H1 (cell line): ENCODE results near the gene TMEM238. TPM values are rescaled to one million over a fixed set of nuclear protein-coding genes. Genes with fewer than 3 reads are reported as not detected.

Experiments
- CTCF ChIA-PET: fragments of 300-600 bp; sonication (Branson Sonifier 250); formaldehyde crosslinking; loops from one replicate; lab custom pipeline; 2021; ENCODE audit not compliant: partially characterized antibody; lab: Charles Lee
- POLR2A ChIA-PET: fragments of 300-600 bp; sonication (Branson Sonifier 250); formaldehyde crosslinking; loops from one replicate; lab custom pipeline; 2021; ENCODE audit warnings: inconsistent platforms; ENCODE audit not compliant: partially characterized antibody; lab: Charles Lee
- DNase-seq, 2 experiments: peaks; one replicate each; pipeline versions ENCODE4 v3.0.0 to v3.0.0-alpha.2; 2010 to 2022; ENCODE audit warnings: low spot score in 2 of 2, low read depth in 1 of 2, mixed read lengths in 1 of 2
- FAIRE-seq: peaks from 2 replicates; lab custom pipeline; 2011; peaks lifted over from hg19 to GRCh38; lab: Jason Lieb, UNC
- H2AFZ ChIP-seq: 2 replicates; pipeline ENCODE4 v1.8.1; 2012; ENCODE audit warnings: low read length, inconsistent platforms
- H2AK5ac ChIP-seq: 2 replicates; pipeline ENCODE4 v1.6.1; 2013; ENCODE audit warnings: low read depth, low read length
- H2BK120ac ChIP-seq: replicated peaks from 2 replicates; pipeline ENCODE3; 2013; ENCODE audit warnings: low read depth, low read length, inconsistent platforms
- H2BK12ac ChIP-seq: 2 replicates; pipeline ENCODE4 v1.6.1; 2013; ENCODE audit warnings: low read depth, low read length
- H2BK15ac ChIP-seq: 2 replicates; pipeline ENCODE4 v1.6.1; 2013; ENCODE audit warnings: low read length
- H2BK20ac ChIP-seq: 2 replicates; pipeline ENCODE4 v1.6.1; 2013; ENCODE audit warnings: low read length
- H2BK5ac ChIP-seq: 2 replicates; pipeline ENCODE4 v1.6.1; 2013; ENCODE audit warnings: low read depth, low read length
- H3K14ac ChIP-seq: 2 replicates; pipeline ENCODE4 v1.6.1; 2013; ENCODE audit warnings: inconsistent platforms; ENCODE audit not compliant: insufficient read length
- H3K18ac ChIP-seq: 2 replicates; pipeline ENCODE4 v1.6.1; 2013; ENCODE audit warnings: low read length; ENCODE audit errors: extremely low read depth
- H3K23ac ChIP-seq: 2 replicates; pipeline ENCODE4 v1.6.1; 2013; ENCODE audit warnings: inconsistent platforms; ENCODE audit not compliant: insufficient read length
- H3K23me2 ChIP-seq: 2 replicates; pipeline ENCODE4 v1.6.1; 2013; ENCODE audit warnings: low read depth, low read length
- H3K27ac ChIP-seq: 2 replicates; pipeline ENCODE4 v1.6.1; 2011; ENCODE audit warnings: low read depth, low read length, inconsistent platforms
- H3K27me3 ChIP-seq, 4 experiments: replicated peaks in 1 of 4; 1 replicate in 1 of 4; 2 replicates in 3 of 4; pipeline versions ENCODE4 v1.6.1 to v1.8.1; 2011 to 2013; ENCODE audit warnings: low read length in 3 of 4, mild to moderate bottlenecking in 3 of 4, inconsistent platforms in 2 of 4, mixed read lengths in 2 of 4, moderate library complexity in 1 of 4; ENCODE audit not compliant: control insufficient read depth in 3 of 4, insufficient read depth in 3 of 4; ENCODE audit errors: extremely low read depth in 1 of 4
- H3K36me3 ChIP-seq, 4 experiments: 2 replicates each; pipeline versions ENCODE4 v1.6.1 to v1.8.1; 2011 to 2013; ENCODE audit warnings: mild to moderate bottlenecking in 4 of 4, low read length in 3 of 4, moderate library complexity in 2 of 4, control low read depth in 1 of 4, inconsistent platforms in 1 of 4; ENCODE audit not compliant: insufficient read depth in 4 of 4, control insufficient read depth in 2 of 4
- H3K4ac ChIP-seq: replicated peaks from 2 replicates; pipeline ENCODE3; 2013; ENCODE audit warnings: low read length, low read depth, mixed read lengths, inconsistent platforms; ENCODE audit not compliant: insufficient read length
- H3K4me1 ChIP-seq, 4 experiments: replicated peaks in 1 of 4; 1 replicate in 1 of 4; 2 replicates in 3 of 4; pipeline versions ENCODE4 v1.6.1 to v1.8.1; 2011 to 2013; ENCODE audit warnings: low read length in 3 of 4, inconsistent platforms in 2 of 4, mixed read lengths in 1 of 4; ENCODE audit not compliant: insufficient read depth in 4 of 4, control insufficient read depth in 3 of 4
- H3K4me2 ChIP-seq, 2 experiments: 2 replicates each; pipeline versions ENCODE4 v1.6.1 to v1.8.1; 2011 to 2013; ENCODE audit warnings: low read depth in 2 of 2, low read length in 2 of 2, control low read depth in 1 of 2, inconsistent platforms in 1 of 2, mild to moderate bottlenecking in 1 of 2; ENCODE audit not compliant: insufficient read depth in 1 of 2
- H3K4me3 ChIP-seq, 4 experiments: fragments of 200-600, 300-600 bp in 1 of 4; sonication (generic), shearing (Covaris generic), sonication (Bioruptor Twin) in 1 of 4; 2 replicates each; pipeline versions ENCODE4 v1.5.1 to v1.8.1; 2011 to 2016; ENCODE audit warnings: low read length in 4 of 4, low read depth in 3 of 4, control low read depth in 2 of 4, inconsistent platforms in 2 of 4, mild to moderate bottlenecking in 2 of 4, mixed read lengths in 1 of 4, moderate library complexity in 1 of 4; ENCODE audit not compliant: insufficient read depth in 2 of 4; ENCODE audit errors: extremely low read depth in 1 of 4
- H3K56ac ChIP-seq: replicated peaks from 2 replicates; pipeline ENCODE3; 2013; ENCODE audit warnings: low read depth, mild to moderate bottlenecking, mixed read lengths, low read length, inconsistent platforms; ENCODE audit not compliant: insufficient read length
- H3K79me1 ChIP-seq: 2 replicates; pipeline ENCODE4 v1.6.1; 2013; ENCODE audit warnings: low read depth, low read length, control low read depth
- H3K79me2 ChIP-seq, 2 experiments: 2 replicates each; pipeline versions ENCODE4 v1.6.1 to v1.8.1; 2012 to 2013; ENCODE audit warnings: low read length in 2 of 2, mild to moderate bottlenecking in 2 of 2, inconsistent platforms in 1 of 2; ENCODE audit not compliant: insufficient read depth in 2 of 2, control insufficient read depth in 1 of 2
- H3K9ac ChIP-seq, 4 experiments: replicated peaks in 1 of 4; 1 replicate in 1 of 4; 2 replicates in 3 of 4; pipeline versions ENCODE4 v1.6.1 to v1.8.1; 2011 to 2013; ENCODE audit warnings: low read depth in 3 of 4, low read length in 3 of 4, control low read depth in 2 of 4, mild to moderate bottlenecking in 2 of 4, moderate library complexity in 2 of 4, inconsistent platforms in 1 of 4; ENCODE audit errors: extremely low read depth in 1 of 4
- H3K9me3 ChIP-seq, 2 experiments: 2 replicates each; pipeline versions ENCODE4 v1.6.1 to v1.8.1; 2012 to 2013; ENCODE audit warnings: mild to moderate bottlenecking in 2 of 2, moderate library complexity in 2 of 2, control low read depth in 1 of 2, inconsistent platforms in 1 of 2, low read depth in 1 of 2, low read length in 1 of 2, mixed read lengths in 1 of 2; ENCODE audit not compliant: insufficient read depth in 2 of 2
- H4K20me1 ChIP-seq, 2 experiments: replicated peaks in 1 of 2; 2 replicates each; pipeline versions ENCODE3 to v1.8.1; 2011 to 2013; ENCODE audit warnings: inconsistent platforms in 2 of 2, low read length in 2 of 2, mild to moderate bottlenecking in 1 of 2; ENCODE audit not compliant: insufficient read depth in 2 of 2, control insufficient read depth in 1 of 2
- H4K5ac ChIP-seq: 2 replicates; pipeline ENCODE4 v1.6.1; 2013; ENCODE audit warnings: low read length, low read depth, mixed read lengths, inconsistent platforms; ENCODE audit not compliant: insufficient read length
- H4K8ac ChIP-seq: 2 replicates; pipeline ENCODE4 v1.8.0; 2013; ENCODE audit warnings: mild to moderate bottlenecking, moderate library complexity, low read length, inconsistent platforms; ENCODE audit not compliant: insufficient read depth; ENCODE audit errors: extremely low read depth
- H4K91ac ChIP-seq: replicated peaks from 2 replicates; pipeline ENCODE3; 2013; ENCODE audit warnings: low read length, mixed read lengths, inconsistent platforms; ENCODE audit not compliant: insufficient read length
- ASH2L ChIP-seq: fragments of 200-600, 300-600 bp; sonication (generic); IDR thresholded peaks from one replicate; pipeline ENCODE4 v1.7.1; 2017; ENCODE audit warnings: low read length
- BACH1 ChIP-seq: IDR thresholded peaks from 2 replicates; pipeline ENCODE4 v1.6.1; 2012; ENCODE audit warnings: low read length, improper control_type of control experiment
- GTF2F1 ChIP-seq: IDR thresholded peaks from 2 replicates; pipeline ENCODE4 v1.6.1; 2012; ENCODE audit warnings: low read depth, low read length, improper control_type of control experiment, borderline replicate concordance
- HDAC2 ChIP-seq, 2 experiments: fragments of 300-600 bp in 1 of 2; sonication (generic) in 1 of 2; IDR thresholded peaks; 2 replicates each; pipeline ENCODE4 v1.6.1; 2011 to 2012; ENCODE audit warnings: low read depth in 2 of 2, low read length in 2 of 2, mild to moderate bottlenecking in 2 of 2, moderate library complexity in 2 of 2, borderline replicate concordance in 1 of 2, inconsistent platforms in 1 of 2
- NANOG ChIP-seq: IDR thresholded peaks from 2 replicates; pipeline ENCODE4 v1.6.1; 2011; ENCODE audit warnings: low read length, low read depth, mild to moderate bottlenecking, inconsistent platforms; ENCODE audit not compliant: insufficient read depth, poor library complexity, severe bottlenecking
- RFX5 ChIP-seq: IDR thresholded peaks from 2 replicates; pipeline ENCODE4 v1.6.1; 2011; ENCODE audit warnings: low read depth, low read length, improper control_type of control experiment, borderline replicate concordance
- RXRA ChIP-seq: IDR thresholded peaks from 2 replicates; pipeline ENCODE4 v1.6.1; 2011; ENCODE audit warnings: low read depth, mild to moderate bottlenecking, low read length, moderate library complexity; ENCODE audit not compliant: insufficient read depth
- SP4 ChIP-seq: IDR thresholded peaks from 2 replicates; pipeline ENCODE4 v1.6.1; 2012; ENCODE audit warnings: low read length, inconsistent platforms
- SRF ChIP-seq: IDR thresholded peaks from 2 replicates; pipeline ENCODE4 v1.6.1; 2011; ENCODE audit warnings: mild to moderate bottlenecking, low read depth, low read length, moderate library complexity
- ZNF274 ChIP-seq: IDR thresholded peaks from 2 replicates; pipeline ENCODE4 v1.7.0; 2012; ENCODE audit warnings: low read length, borderline replicate concordance; ENCODE audit errors: extremely low read depth
- WGBS, 2 experiments: shearing (Covaris generic) in 1 of 2; methylation state at CpG; one replicate each; pipeline versions ENCODE4 v1.1.6 to v1.1.7; 2013 to 2015; ENCODE audit warnings: low lambda C conversion rate in 2 of 2, mixed read lengths in 2 of 2, inconsistent platforms in 1 of 2, low coverage in 1 of 2, missing lambda C conversion rate in 1 of 2; ENCODE audit not compliant: insufficient replicate concordance in 2 of 2, insufficient coverage in 1 of 2, insufficient read length in 1 of 2; ENCODE audit errors: extremely low coverage in 1 of 2, missing lambda C conversion rate in 1 of 2; 5-methylcytosine and 5-hydroxymethylcytosine counted together
- polyA plus RNA-seq, 7 experiments: library from polyadenylated mRNA; depleted of rRNA in 3 of 7; stranded (reverse) in 5 of 7; unstranded in 2 of 7; fragments of >200 nt in 5 of 7; fragments of 200-250 nt in 2 of 7; gene quantifications; 1 replicate in 5 of 7; 2 replicates in 1 of 7; 4 replicates in 1 of 7; pipeline versions ENCODE4 v1.2.1 to v1.2.3, GENCODE V29; 2011 to 2013; ENCODE audit warnings: missing spikeins in 2 of 7, mixed read lengths in 2 of 7
- total RNA-seq: library from RNA; stranded (reverse); fragmentation: NEBNext Ultra II Directional; extraction: Animal tissue kit (Norgen Biotek cat#: 25700); gene quantifications from 2 replicates; pipeline ENCODE4 v1.2.1, GENCODE V29; 2021

TMEM238 gene
- total and polyA plus RNA-seq, 2 of the 8 experiments (the other 6 are each of a cell fraction or from before 2014, with no cell fraction given) = 0.53 to 3.8 TPM

DNA sequence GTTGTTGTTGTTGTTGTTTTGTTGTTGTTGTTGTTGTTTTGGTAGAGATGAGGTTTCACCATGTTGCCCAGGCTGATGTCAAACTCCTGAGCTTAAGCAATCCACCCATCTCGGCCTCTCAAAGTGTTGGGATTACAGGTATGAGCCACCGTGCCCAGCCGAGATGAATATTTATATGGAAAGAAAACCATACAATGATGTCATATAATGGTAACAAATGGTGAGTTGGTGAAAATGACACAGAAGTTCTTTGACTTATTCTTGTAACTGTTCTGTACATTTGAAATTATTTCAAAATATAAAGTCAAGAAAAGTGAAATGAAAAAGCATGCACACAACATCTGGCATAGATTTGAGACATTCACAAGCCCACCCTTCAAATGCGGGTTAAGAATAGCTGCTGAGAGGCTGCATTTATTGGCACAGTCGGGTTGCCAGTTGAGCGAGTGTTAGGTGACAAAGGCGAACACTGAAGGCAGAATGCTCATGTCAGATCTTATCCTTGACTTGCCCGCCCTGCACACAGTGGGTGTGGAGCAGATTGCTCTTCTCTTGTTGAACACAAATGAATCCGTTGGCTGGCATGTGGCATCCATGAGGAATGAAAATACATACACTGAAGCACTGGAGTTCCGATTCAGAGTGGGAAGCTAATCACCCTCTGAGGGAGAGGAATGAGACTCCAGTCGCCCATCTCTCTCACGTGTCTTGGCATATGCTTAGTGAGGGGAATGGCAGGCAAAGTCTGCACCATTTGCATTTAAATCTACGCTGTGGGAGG, 39.3 kb upstream of the TMEM238 start:
- POLR2A ChIA-PET = interaction anchor here (34.6 kb wide), 1 partner anchor 29 kb away, joined by 874 read pairs; the partner anchor contains the start of genes RPL28, TMEM238 and UBE2S
- CTCF ChIA-PET = interaction anchor here (1.0 kb wide), 1 partner anchor 131 kb away, joined by 4 read pairs; no protein-coding TSS in a partner anchor

More for the DNA sequence above, 39.3 kb upstream of the TMEM238 start:
- Histone ChIP-seq H2BK15ac (no peak overlapping the region), H2BK20ac (no peak overlapping the region), H3K23me2 (no peaks in the 10 kb centered on the region), H4K20me1 (no peaks in the 10 kb centered on the region), H3K56ac (no peak overlapping the region), H4K5ac (no peak overlapping the region), H3K27me3 (peaks cover 0 to 9% (median under 1%) of the 10 kb centered on the region in 4 experiments; a peak in 1 of 7 replicates), H3K79me2 (no peaks in the 10 kb centered on the region), H4K91ac (no peak overlapping the region), H3K36me3 (no peaks in the 10 kb centered on the region), H2AFZ (no peak overlapping the region), H3K9ac (no peak overlapping the region), H3K23ac (no peak overlapping the region), H3K4me1 (no peaks in the 10 kb centered on the region), H3K18ac (no peak overlapping the region), H3K27ac (no peak overlapping the region), H2BK120ac (no peak overlapping the region), H2BK5ac (no peak overlapping the region), H3K9me3 (no peaks in the 10 kb centered on the region; a peak in 1 of 4 replicates), H3K14ac (no peak overlapping the region), H4K8ac (no peak overlapping the region), H3K4me2 (no peak overlapping the region), H3K79me1 (no peaks in the 10 kb centered on the region), H3K4ac (no peak overlapping the region), H3K4me3 (no peak overlapping the region), H2AK5ac (0 out of 2 replicates have a peak overlapping the region, but pooled peaks have one; percentile 25), H2BK12ac (no peak overlapping the region)
- TF ChIP-seq NANOG (no peak), ZNF274 (no peak), RFX5 (no peak), GTF2F1 (no peak), HDAC2 (IDR thresholded peaks at IDR 0.05; ENCODE audit: borderline replicate concordance in 1 of 2, low read depth in 2 of 2, low read length in 2 of 2) (no peak), RXRA (no peak), SP4 (no peak), SRF (no peak), ASH2L (no peak), BACH1 (no peak)
- FAIRE-seq (no peak), DNase-seq (no peak)
- 85% methylated on average over 13 of the region's 13 CpGs; no CpG with 5 or more reads in 1 of the 2 experiments for WGBS, 2 experiments
